GM19351 (cell line): Measurements from ENCODE around the gene DNASE1L1.

ENCODE experiments used
- ATAC-seq: cut with Tn5 transposase; IDR thresholded peaks from one replicate; pipeline ENCODE4 v1.9.1; 2021; ENCODE audit warnings: mild to moderate bottlenecking, moderate library complexity; ENCODE audit not compliant: unreplicated experiment

Gene DNASE1L1

GRCh38 chrX:154436983-154437752 lies 28.1 kb upstream of the DNASE1L1 start, which contains the start of gene GDI1:
Gene GDI1, plus strand, starts transcription at chrX:154437154. Its CDS starts 101 bp downstream, at chrX:154437255.
- no peak for ATAC-seq

DNA sequence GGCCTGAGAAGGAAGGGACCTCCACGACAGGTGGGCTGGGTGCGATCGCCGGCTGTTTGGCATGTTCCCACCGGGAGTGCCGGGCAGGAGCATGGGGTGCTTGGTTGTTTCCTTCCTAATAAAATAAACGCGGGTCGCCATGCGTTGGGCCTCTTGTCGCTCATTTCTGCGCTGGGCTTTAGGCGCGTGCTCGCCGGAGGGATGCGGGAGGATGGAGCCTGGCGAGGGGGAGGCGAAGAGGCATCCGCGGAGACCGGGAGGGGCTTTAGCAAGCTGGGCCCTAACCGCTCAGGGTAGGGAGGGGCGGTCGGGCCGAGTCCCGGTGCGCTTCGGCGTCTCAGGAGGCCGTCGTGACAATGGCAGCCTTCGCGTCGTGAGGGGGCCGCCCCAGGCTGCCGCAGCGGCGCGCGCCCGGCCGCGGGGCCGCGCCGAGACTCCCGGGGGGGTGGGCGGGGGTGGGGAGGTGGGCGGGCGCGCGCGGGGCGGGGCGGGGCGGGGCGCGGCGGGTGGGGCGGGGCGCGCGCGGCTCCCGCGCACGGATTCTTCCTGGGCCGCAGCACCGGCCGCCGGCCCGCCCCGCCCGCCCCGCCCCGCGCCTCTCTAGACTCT lies 27.4 kb upstream of the DNASE1L1 start:
- no peak for ATAC-seq

DNA sequence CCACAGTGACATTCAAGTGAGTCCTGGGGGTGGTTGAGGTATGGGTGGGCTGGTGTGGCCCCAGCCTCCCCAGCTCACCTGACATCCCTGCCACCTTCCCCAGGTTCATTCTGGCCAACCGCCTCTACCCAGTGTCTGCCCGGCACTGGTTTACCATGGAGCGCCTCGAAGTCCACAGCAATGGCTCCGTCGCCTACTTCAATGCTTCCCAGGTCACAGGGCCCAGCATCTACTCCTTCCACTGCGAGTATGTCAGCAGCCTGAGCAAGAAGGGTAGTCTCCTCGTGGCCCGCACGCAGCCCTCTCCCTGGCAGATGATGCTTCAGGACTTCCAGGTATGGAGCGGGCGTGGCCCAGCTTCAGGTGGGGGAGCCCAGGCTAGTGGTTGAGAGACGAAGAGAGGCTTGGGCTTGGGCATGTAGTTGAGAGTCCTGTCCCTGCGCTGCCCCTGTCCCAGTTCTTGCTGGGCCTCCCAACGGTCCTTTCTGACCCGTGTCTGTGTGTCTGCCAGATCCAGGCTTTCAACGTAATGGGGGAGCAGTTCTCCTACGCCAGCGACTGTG lies 26.2 kb upstream of the DNASE1L1 start:
- ATAC-seq, result no peak

DNA sequence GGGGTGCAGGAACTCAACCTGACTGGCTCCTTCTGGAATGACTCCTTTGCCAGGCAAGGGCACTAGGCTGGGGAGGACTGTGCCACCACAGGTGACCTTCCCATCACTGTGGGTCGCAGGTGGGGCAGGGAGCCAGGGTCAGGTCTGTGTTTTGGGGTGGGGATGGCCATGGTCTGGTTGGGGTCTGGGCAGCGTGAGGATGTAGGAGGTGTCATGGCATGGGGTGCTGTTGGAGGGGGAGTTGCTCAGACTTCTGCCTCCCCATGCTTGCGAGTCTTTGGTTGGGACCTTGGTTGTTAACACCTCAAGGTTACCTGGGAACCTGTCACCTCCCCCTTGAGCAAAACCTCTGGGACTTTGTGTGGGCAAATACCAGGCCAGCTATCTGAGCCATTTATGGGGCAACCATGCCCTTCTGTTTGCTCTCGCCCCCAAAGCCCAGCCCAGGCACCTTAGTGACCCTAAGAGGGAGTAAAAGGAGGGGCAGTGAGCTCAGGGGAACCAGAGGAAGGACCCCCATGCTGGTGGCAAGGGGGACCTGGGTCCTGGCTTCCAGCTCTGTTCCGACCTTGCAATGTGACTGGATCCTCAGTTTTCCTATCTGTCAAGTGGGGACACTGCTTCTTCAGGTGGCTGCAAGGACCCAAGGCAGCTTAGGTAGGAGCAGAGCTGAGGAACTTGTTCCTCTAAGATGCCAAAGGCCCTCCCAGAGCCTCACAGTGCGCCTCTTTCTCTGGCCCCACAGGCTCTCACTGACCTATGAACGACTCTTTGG lies 25.5 kb upstream of the DNASE1L1 start:
- no peak for ATAC-seq

DNA sequence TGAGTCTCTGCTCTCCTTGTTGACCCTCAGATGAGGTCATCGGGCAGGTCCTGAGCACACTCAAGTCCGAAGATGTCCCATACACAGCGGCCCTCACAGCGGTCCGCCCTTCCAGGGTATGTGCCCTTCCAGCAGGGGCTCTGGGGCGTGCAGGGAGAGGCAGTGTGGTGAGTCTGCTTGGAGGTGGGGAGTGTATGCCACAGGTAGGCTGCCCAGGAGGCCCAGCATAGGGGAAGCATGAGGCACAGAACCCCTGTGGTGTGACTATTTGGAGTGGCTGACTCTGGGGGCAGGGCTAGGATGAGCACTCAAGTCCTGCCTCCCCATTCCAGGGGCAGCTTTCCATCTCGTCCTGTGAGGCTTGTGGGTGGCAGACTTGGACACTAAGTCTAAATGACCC lies 24.6 kb upstream of the DNASE1L1 start:
- ATAC-seq, result no peak

DNA sequence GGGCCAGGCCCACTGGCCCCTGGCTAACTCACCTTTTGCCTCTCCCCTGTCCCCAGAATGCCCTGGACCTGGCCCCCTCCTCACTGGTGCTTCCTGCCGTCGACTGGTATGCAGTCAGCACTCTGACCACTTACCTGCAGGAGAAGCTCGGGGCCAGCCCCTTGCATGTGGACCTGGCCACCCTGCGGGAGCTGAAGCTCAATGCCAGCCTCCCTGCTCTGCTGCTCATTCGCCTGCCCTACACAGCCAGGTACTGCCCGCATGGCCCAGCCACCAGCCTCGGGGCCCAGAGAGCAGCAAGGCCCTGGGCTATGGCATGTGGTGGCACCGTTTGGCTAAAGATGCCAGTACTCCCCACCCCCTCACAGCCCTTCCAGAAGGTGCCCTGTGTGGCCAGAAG lies 23.2 kb upstream of the DNASE1L1 start:
- ATAC-seq, result no peak

- no peak for ATAC-seq
These were observed 22.3 kb upstream of the DNASE1L1 start for GRCh38 chrX:154431341-154431740.

GRCh38 chrX:154430916-154431315 lies 21.9 kb upstream of the DNASE1L1 start:
- ATAC-seq, result no peak

- ATAC-seq, result no peak
These were observed 21.4 kb upstream of the DNASE1L1 start for GRCh38 chrX:154430479-154430878.

GRCh38 chrX:154429711-154430110 lies 20.7 kb upstream of the DNASE1L1 start:
- ATAC-seq, result no peak

DNA sequence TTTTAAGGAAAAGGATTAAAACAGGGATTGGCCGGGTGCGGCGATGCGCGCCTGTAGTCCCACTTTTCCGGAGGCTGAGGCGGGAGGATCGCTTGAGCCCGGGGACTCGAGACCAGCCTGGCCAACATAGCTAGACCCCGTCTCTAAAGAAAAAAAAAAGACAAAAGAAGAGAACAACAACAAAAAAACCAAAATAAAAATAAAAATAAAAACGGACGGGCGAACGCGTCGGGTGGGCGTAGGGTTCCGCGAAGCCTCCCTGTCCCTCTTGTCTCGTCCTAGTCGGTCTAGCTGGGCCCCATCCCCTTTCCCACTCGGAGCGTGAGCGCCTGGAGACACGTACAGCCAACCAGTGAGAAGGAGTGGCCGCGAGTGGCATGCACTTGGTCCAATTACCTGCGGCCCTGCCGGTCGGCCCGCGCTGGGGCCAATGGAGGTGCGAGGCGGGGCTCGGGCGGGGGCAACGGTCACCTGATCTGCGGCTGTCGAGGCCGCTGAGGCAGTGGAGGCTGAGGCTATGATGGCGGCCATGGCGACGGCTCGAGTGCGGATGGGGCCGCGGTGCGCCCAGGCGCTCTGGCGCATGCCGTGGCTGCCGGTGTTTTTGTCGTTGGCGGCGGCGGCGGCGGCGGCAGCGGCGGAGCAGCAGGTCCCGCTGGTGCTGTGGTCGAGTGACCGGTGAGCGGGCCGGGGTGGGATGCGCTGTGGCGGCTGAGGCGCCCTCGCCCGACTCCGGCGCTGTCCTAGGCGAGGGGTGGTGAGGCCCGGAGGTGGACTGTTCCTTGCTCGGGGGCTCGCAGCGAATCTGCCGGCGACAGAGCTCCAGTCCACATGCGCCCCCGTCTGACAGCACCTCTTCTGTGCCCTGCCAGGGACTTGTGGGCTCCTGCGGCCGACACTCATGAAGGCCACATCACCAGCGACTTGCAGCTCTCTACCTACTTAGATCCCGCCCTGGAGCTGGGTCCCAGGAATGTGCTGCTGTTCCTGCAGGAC lies 19.4 kb upstream of the DNASE1L1 start, which contains the start of gene ATP6AP1:
Gene ATP6AP1 (plus strand): TSS at position 502 of the 996 bp plus-strand sequence. CDS start 16 bp downstream, at position 518.
- peak; percentile 96 for ATAC-seq

- no peak for ATAC-seq
These were observed 18.1 kb upstream of the DNASE1L1 start for GRCh38 chrX:154426916-154427770.

DNA sequence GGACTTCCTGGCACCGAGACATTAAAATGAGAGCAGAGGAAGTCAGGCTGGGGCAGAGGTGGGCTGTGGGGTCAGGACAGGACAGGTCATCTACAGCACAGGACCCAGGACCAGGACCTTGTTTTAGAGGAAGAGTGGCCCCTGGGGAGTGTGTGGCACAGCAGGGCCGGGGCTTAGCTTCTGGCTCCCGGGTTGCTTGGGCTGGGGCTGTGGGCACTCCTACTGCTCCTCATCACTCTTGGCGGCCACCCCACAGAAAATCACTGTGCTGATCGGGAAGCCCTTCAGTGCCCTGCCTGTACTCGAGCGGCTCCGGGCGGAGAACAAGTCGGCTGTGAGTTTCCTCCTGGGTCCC lies 11.3 kb upstream of the DNASE1L1 start:
- ATAC-seq, result no peak

GRCh38 chrX:154419688-154420401 lies 10.8 kb upstream of the DNASE1L1 start:
- ATAC-seq, result no peak

DNA sequence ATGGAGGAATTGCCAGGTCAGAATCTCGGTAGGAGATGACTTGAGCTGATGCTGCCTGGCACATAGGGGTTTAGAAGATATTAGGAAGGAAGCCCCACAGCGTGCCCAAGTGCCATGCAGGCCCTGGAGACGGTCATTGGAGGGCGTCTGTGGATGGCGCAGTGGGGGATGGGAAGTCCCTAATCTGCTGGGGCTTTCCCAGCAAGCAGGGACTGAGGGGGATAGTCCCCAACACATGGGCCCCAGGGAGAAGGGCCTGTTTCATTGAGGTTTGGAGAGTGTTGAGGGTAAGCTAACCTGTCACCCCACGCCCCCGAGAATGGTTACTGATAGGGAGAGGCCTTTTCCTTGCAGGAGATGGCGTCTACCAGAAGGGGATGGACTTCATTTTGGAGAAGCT lies 10.1 kb upstream of the DNASE1L1 start:
- ATAC-seq, result no peak

DNA sequence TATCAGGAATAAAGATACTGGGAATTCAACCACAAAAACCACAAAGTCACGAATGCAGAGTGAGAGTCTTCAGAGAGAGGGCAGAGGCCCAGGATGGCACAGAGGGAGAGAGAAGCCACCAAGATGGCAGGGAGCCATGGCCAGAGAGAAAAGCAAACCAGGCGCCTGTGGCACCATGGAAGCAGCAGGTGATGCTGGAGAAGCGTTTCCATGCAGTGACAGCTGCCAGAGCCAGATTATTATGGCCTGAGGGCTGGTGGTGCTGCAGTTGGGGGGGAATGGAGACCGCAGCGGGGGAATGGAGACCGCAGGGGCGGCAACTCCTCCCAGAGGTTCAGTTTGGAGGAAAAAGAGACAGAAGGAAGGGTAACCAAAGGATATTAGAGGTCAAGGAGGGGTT lies 8.1 kb upstream of the DNASE1L1 start:
- no peak for ATAC-seq

DNA sequence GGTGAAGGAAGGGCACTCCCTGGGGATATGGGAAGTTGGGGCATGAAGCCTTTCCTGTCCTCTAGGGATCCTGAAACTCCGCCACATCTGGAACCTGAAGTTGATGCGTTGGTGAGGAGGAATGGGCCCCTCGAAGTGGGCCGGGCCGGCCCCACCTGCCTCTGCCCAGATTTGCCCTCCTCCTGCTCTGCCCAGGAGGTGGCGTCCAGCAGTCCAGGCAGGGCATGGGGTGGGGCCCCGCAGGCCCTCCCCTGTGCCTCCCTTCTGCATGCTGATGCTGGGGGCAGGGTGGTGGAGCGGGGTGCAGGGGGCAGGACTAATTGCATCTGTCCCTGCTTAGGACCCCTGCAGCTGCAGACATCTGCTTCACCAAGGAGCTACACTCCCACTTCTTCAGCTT lies 4.1 kb upstream of the DNASE1L1 start:
- ATAC-seq, result no peak

DNA sequence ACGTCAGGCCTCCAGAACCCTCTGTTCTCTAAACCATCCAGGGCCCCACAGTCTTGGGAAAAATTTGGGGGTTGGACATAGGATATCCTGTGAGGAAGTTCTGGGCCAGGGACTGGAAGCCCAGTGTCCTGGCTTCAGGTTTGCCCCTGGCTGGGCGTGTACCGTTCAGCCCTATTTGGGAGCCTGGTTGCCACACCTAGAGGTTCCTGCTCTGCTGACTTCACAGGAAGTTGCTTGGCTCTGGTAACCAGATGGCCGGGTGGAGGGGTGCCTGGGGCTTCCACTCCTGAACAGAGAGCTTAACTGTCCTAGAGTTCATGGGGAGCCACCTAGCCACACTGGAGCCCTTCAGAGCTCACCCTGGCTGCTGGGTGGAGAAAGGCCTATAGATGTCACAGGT lies 3.4 kb upstream of the DNASE1L1 start:
- no peak for ATAC-seq

DNA sequence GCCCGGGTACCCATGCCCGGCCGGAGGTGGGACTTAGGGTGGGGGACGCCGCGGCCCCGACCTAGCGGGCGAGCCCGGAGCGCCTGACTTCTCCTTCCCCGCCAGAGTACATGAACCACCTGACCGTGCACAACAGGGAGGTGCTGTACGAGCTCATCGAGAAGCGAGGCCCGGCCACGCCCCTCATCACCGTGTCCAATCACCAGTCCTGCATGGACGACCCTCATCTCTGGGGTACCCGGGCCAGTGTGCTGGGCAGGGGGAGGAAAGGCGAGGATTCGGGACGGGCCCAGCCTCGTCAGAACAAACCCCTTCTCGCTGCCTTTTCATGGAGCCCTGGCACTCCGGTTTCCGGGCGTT lies 2.9 kb upstream of the DNASE1L1 start:
- peak; percentile 56 for ATAC-seq
